TTC549 (cell line): ENCODE data around the gene PLSCR3.

ENCODE experiments used
- FAIRE-seq: peaks from 2 replicates; lab custom pipeline; 2012; peaks lifted over from hg19 to GRCh38; lab: Jason Lieb, UNC

The PLSCR3 gene

DNA sequence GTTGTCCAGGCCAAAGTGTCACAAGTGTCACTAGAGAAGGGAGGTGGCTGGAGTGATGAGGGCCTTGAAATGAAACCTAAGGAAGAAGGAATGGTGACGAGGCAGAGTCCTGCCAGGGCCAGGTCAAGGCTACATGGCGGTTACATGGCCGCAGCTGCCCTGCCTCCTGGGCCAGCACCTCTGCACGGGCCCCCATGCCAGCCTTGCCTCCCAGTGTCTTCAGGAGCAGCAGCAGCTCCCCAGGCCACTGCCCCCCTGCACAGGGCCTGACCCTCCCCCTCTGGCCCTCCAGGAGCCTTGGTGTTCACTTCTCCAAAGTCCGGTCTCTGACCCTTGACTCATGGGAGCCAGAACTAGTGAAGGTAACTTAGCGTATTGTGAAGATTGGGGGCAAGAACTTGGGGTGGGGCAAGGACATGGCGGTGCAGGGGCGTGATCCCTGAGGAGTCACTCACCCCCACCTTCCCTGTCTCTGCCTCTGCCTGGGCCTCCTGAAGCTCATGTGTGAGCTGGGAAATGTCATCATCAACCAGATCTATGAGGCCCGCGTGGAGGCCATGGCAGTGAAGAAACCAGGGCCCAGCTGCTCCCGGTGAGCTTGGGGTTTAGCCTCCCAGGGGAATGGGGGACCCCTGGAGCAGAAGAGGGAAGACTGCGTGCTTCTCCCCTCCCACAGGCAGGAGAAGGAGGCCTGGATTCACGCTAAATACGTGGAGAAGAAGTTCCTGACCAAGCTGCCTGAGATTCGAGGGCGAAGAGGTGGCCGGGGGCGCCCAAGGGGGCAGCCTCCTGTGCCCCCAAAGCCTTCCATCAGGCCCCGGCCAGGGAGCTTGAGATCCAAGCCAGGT lies 46.5 kb downstream of the PLSCR3 start:
- FAIRE-seq = no peak

DNA sequence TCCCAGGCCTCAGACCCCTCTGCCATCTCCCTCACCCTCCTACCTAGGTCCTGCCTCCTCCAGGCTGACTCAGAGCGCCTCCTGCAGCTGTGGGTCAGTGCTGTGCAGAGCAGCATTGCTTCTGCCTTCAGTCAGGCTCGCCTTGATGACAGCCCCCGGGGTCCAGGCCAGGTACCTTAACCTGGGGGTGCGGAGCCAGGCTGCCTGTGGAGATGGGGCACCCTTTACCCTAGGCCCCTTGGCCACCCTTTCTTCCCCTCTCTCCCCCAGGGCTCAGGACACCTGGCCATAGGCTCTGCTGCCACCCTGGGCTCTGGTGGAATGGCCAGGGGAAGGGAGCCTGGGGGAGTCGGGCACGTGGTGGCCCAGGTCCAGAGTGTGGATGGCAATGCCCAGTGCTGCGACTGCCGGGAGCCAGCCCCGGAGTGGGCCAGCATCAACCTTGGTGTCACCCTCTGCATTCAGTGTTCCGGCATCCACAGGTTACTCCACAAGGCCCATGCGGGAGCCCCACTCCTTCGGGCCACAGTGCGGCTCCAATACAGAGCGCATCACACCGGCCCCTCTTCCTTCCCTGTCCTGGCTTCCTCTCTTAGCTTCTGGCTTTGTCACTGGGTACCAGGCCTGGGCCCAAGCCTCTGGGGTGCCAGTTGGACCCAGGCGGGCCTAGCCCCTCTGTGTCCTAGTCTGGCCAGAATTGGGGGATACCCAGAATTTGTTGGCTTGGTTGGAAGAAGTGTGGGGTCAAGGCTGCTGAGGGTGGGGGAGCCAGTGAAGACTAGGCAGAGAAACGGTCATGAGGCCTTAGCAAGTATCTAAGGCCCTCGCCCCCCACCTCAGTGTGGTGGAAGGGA lies 47.3 kb downstream of the PLSCR3 start:
- no peak for FAIRE-seq

DNA sequence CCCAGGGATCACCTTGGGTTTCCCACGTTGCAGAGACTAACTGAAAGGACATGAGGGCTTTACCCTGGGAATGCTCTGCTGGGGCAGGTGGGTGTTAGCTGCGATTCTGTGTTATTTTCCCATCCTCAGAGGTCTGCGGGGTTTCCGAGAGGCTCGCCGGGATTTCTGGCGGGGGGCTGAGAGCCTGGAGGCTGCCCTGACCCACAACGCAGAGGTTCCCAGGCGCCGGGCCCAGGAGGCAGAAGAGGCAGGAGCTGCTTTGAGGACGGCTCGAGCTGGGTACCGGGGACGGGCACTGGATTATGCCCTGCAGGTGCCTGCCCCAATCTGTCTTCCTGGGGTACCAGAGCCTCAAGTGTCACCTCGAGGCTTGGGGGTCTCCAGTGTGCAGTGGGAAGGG lies 51.1 kb downstream of the PLSCR3 start:
- no peak for FAIRE-seq

DNA sequence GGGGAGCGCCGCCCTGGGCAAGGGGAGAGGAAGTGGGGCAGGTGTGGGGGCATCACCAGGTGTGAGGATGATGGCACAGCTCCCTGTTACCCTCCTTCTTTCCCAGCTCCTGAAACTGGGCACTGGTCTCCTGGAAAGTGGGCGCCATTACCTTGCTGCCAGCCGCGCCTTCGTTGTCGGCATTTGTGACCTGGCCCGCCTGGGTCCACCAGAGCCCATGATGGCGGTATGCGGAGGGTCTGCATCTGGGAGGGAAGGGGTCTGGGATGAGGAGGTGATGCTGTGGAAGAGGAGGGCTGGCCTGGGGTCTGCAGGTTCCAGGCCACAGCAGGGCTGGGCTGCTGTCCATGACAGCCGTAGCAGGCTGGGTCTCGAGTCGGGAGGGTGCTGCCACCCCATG lies 52.5 kb downstream of the PLSCR3 start:
- no peak for FAIRE-seq

DNA sequence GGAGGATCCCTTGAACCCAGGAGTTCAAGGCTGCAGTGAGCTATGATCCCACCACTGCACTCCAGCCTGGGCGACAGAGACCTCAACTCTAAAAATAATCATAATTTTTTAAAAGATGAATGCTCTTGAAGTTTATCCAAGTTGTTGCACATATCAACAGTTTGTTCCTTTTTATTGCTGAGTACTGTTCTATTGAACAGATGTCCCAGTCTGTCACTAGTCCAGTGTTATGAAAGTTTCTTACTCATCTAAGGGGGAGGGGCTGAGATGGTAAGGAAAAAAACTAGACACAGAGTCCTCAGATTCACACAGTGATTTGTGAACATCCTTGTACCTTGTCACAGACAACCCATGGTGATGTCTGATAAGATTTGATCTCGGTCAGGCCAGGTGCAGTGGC lies 54.1 kb downstream of the PLSCR3 start:
- FAIRE-seq = no peak
